Neural progenitor cell (in vitro differentiated cells): ENCODE measurements around the gene DOCK3. TPM values are rescaled to one million over a fixed set of nuclear protein-coding genes. Genes with fewer than 3 reads are reported as not detected.

Experiments used
- DNase-seq: peaks from one replicate; pipeline ENCODE4 v3.0.0-alpha.2; 2016; ENCODE audit warnings: low spot score
- H2AFZ ChIP-seq: fragments of 200-600 bp; sonication (generic); replicated peaks from 2 replicates; pipeline ENCODE4 v1.6.1; 2016; ENCODE audit warnings: antibody characterized with exemption
- H3F3A ChIP-seq: fragments of 200-600 bp; sonication (generic); 2 replicates; pipeline ENCODE4 v1.6.1; 2016; ENCODE audit warnings: antibody characterized with exemption, low read depth
- H3K27ac ChIP-seq: fragments of 200-600 bp; sonication (generic); 2 replicates; pipeline ENCODE4 v1.5.1; 2016; ENCODE audit warnings: mild to moderate bottlenecking
- H3K27me3 ChIP-seq: fragments of 200-600 bp; sonication (generic); 2 replicates; pipeline ENCODE4 v1.6.1; 2016; ENCODE audit warnings: mild to moderate bottlenecking, moderate library complexity
- H3K36me3 ChIP-seq: fragments of 200-600 bp; sonication (generic); 2 replicates; pipeline ENCODE4 v1.5.1; 2016
- H3K4me1 ChIP-seq: fragments of 200-600 bp; sonication (generic); 2 replicates; pipeline ENCODE4 v1.6.1; 2016; ENCODE audit warnings: mixed run types
- H3K4me2 ChIP-seq: fragments of 200-600 bp; sonication (generic); 2 replicates; pipeline ENCODE4 v1.6.1; 2016
- H3K4me3 ChIP-seq: fragments of 200-600 bp; sonication (generic); 2 replicates; pipeline ENCODE4 v1.5.1; 2016
- H3K79me2 ChIP-seq: fragments of 200-600 bp; sonication (generic); 2 replicates; pipeline ENCODE4 v1.6.1; 2016; ENCODE audit warnings: low read depth
- H3K9ac ChIP-seq: fragments of 200-600 bp; sonication (generic); 2 replicates; pipeline ENCODE4 v1.6.1; 2016
- H3K9me3 ChIP-seq: fragments of 200-600 bp; sonication (generic); 2 replicates; pipeline ENCODE4 v1.5.1; 2016; ENCODE audit warnings: low read depth
- H4K20me1 ChIP-seq: fragments of 200-600 bp; sonication (generic); 2 replicates; pipeline ENCODE4 v1.6.1; 2016; ENCODE audit warnings: low read depth
- H3K27ac Mint-ChIP-seq: 3 replicates; pipeline ENCODE4 v1.8.0; 2021; ENCODE audit warnings: mixed read lengths
- H3K27me3 Mint-ChIP-seq: 2 replicates; pipeline ENCODE4 v1.8.0; 2022; ENCODE audit warnings: low read depth, mild to moderate bottlenecking, inconsistent platforms, moderate library complexity, mixed read lengths; ENCODE audit not compliant: insufficient read depth
- H3K36me3 Mint-ChIP-seq: 3 replicates; pipeline ENCODE4 v1.8.0; 2021; ENCODE audit warnings: mixed read lengths
- H3K4me1 Mint-ChIP-seq: 3 replicates; pipeline ENCODE4 v1.8.0; 2021; ENCODE audit warnings: mixed read lengths
- H3K4me3 Mint-ChIP-seq: 3 replicates; pipeline ENCODE4 v1.8.0; 2021; ENCODE audit warnings: mild to moderate bottlenecking, moderate library complexity, mixed read lengths
- H3K9me3 Mint-ChIP-seq: 3 replicates; pipeline ENCODE4 v1.8.0; 2020; ENCODE audit warnings: mixed read lengths
- CTCF ChIP-seq: fragments of 200-600 bp; sonication (generic); IDR thresholded peaks from 2 replicates; pipeline ENCODE4 v1.5.1; 2017; ENCODE audit warnings: antibody characterized with exemption, mild to moderate bottlenecking
- EZH2 ChIP-seq: fragments of 200-600 bp; sonication (generic); IDR thresholded peaks from 2 replicates; pipeline ENCODE4 v1.6.1; 2017; ENCODE audit warnings: antibody characterized with exemption, mild to moderate bottlenecking, moderate library complexity
- EZH2phosphoT487 ChIP-seq: fragments of 200-600 bp; sonication (generic); IDR thresholded peaks from 2 replicates; pipeline ENCODE4 v1.6.1; 2017; ENCODE audit warnings: antibody characterized with exemption
- total RNA-seq: library from RNA; depleted of rRNA; stranded (reverse); fragments of >200 nt; gene quantifications from 2 replicates; pipeline ENCODE4 v1.2.3, GENCODE V29; 2015; ENCODE audit warnings: low replicate concordance

Gene DOCK3
- total RNA-seq, 1 donor from 2014 or later = 10.7 TPM

- no peak for DNase-seq
- peak overlapping the region; percentile 55 for H3K27ac Mint-ChIP-seq
- peaks cover 18% of the 10 kb centered on the region for H3K36me3 Mint-ChIP-seq
Measured at GRCh38 chr3:51400166-51400565, 725.4 kb downstream of the DOCK3 start.

GRCh38 chr3:51401735-51402134, 727.0 kb downstream of the DOCK3 start:
- H3K36me3 Mint-ChIP-seq = peaks cover 14% of the 10 kb centered on the region
- Histone ChIP-seq H3K4me1 (no peaks in the 10 kb centered on the region), H3K36me3 (no peaks in the 10 kb centered on the region), H3K27ac (no peak overlapping the region), H3K4me2 (no peak overlapping the region), H3K27me3 (no peaks in the 10 kb centered on the region), H3K79me2 (no peaks in the 10 kb centered on the region), H2AFZ (no peak overlapping the region), H3K4me3 (no peak overlapping the region), H3F3A (peaks cover 30% of the 10 kb centered on the region), H4K20me1 (peaks cover 12% of the 10 kb centered on the region), H3K9ac (no peak overlapping the region), H3K9me3 (no peaks in the 10 kb centered on the region)
- no peak overlapping the region for H3K4me3 Mint-ChIP-seq
- TF ChIP-seq CTCF (no peak), EZH2 (no peak), EZH2phosphoT487 (no peak)
- peaks cover 6% of the 10 kb centered on the region for H3K4me1 Mint-ChIP-seq
- H3K27me3 Mint-ChIP-seq = no peaks in the 10 kb centered on the region
- no peaks in the 10 kb centered on the region for H3K9me3 Mint-ChIP-seq
- DNase-seq = no peak
- no peak overlapping the region for H3K27ac Mint-ChIP-seq

More at GRCh38 chr3:51400166-51400565, 725.4 kb downstream of the DOCK3 start:
- Histone ChIP-seq H3K4me3 (no peak overlapping the region), H2AFZ (no peak overlapping the region), H3K9me3 (no peaks in the 10 kb centered on the region), H3K36me3 (no peaks in the 10 kb centered on the region), H3K4me2 (no peak overlapping the region), H3K27ac (no peak overlapping the region), H3K27me3 (no peaks in the 10 kb centered on the region), H3K4me1 (no peaks in the 10 kb centered on the region), H3K79me2 (peaks cover 12% of the 10 kb centered on the region), H3K9ac (peak overlapping the region; percentile 8), H3F3A (peaks cover 46% of the 10 kb centered on the region), H4K20me1 (peaks cover 27% of the 10 kb centered on the region)
- Mint-ChIP-seq H3K4me1 (peaks cover 14% of the 10 kb centered on the region), H3K4me3 (no peak overlapping the region), H3K27me3 (peaks cover 6% of the 10 kb centered on the region), H3K9me3 (no peaks in the 10 kb centered on the region)
- no peak for TF ChIP-seq EZH2
- no peak for TF ChIP-seq EZH2phosphoT487
- no peak for TF ChIP-seq CTCF

GRCh38 chr3:51403675-51404074, 728.9 kb downstream of the DOCK3 start:
- H3K79me2 ChIP-seq = no peaks in the 10 kb centered on the region
- H3K27ac Mint-ChIP-seq = no peak overlapping the region

GRCh38 chr3:51408021-51408420, 733.3 kb downstream of the DOCK3 start:
- peak overlapping the region; percentile 27 for H3K9ac ChIP-seq
- H3K79me2 ChIP-seq = no peaks in the 10 kb centered on the region
- no peak overlapping the region for H3K4me3 Mint-ChIP-seq
- no peak overlapping the region for H2AFZ ChIP-seq
- peaks cover 23% of the 10 kb centered on the region for H3K36me3 Mint-ChIP-seq
- H3K4me2 ChIP-seq = no peak overlapping the region
- no peaks in the 10 kb centered on the region for H3K4me1 Mint-ChIP-seq
- no peaks in the 10 kb centered on the region for H3K9me3 ChIP-seq
- TF ChIP-seq CTCF (no peak), EZH2phosphoT487 (no peak), EZH2 (no peak)
- no peaks in the 10 kb centered on the region for H3K27me3 ChIP-seq
- H3K27ac ChIP-seq = no peak overlapping the region
- no peak overlapping the region for H3K4me3 ChIP-seq
- no peaks in the 10 kb centered on the region for H3K9me3 Mint-ChIP-seq
- peaks cover 6% of the 10 kb centered on the region for H4K20me1 ChIP-seq
- no peak for DNase-seq
- peaks cover 6% of the 10 kb centered on the region for H3K36me3 ChIP-seq
- H3K27ac Mint-ChIP-seq = no peak overlapping the region
- H3K4me1 ChIP-seq = no peaks in the 10 kb centered on the region
- H3F3A ChIP-seq = no peaks in the 10 kb centered on the region
- no peaks in the 10 kb centered on the region for H3K27me3 Mint-ChIP-seq

More at GRCh38 chr3:51403675-51404074, 728.9 kb downstream of the DOCK3 start:
- H3K36me3 ChIP-seq = no peaks in the 10 kb centered on the region
- no peak overlapping the region for H2AFZ ChIP-seq
- no peaks in the 10 kb centered on the region for H3K27me3 ChIP-seq
- no peaks in the 10 kb centered on the region for H3K9me3 ChIP-seq
- no peak for DNase-seq
- no peaks in the 10 kb centered on the region for H3K27me3 Mint-ChIP-seq
- H3K4me1 ChIP-seq = no peaks in the 10 kb centered on the region
- no peak overlapping the region for H3K4me3 Mint-ChIP-seq
- no peaks in the 10 kb centered on the region for H3K9me3 Mint-ChIP-seq
- H3K36me3 Mint-ChIP-seq = peaks cover 12% of the 10 kb centered on the region
- H3F3A ChIP-seq = peaks cover 11% of the 10 kb centered on the region
- H3K9ac ChIP-seq = no peak overlapping the region
- no peak overlapping the region for H3K4me3 ChIP-seq
- TF ChIP-seq EZH2 = no peak
- H3K4me2 ChIP-seq = no peak overlapping the region
- H3K4me1 Mint-ChIP-seq = no peaks in the 10 kb centered on the region
- H4K20me1 ChIP-seq = peaks cover 9% of the 10 kb centered on the region
- no peak overlapping the region for H3K27ac ChIP-seq
